ENCODE measurements around the gene DPP6. TPM values are rescaled to one million over a fixed set of nuclear protein-coding genes. Genes with fewer than 3 reads are reported as not detected.

The DPP6 gene
- total RNA-seq, 2 donors from 2014 or later = 0.99 to 1.8 TPM

DNA sequence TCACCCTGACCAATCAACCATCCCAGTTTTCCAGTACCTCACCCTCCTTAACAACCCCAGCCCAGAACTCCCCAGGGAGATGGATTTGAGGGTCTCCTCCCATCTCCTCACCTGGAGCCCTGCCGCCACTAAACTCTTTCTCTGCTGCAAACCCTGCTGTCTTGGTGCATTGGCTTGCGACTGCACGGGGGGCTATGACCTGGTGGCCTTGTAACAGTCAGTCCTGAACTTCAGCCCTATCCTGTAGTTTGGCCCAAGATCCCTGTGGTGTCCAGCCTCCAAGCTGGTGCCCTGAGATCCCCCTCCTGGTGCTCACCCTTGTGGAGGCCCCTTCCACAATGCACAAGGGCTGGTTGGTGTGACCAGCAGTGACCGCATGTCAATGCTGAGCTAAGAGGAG is 858.8 kb downstream of the DPP6 start:
- 95 to 98% methylated on average over 4 of the region's 4 CpGs for WGBS, 2 donors

DNA sequence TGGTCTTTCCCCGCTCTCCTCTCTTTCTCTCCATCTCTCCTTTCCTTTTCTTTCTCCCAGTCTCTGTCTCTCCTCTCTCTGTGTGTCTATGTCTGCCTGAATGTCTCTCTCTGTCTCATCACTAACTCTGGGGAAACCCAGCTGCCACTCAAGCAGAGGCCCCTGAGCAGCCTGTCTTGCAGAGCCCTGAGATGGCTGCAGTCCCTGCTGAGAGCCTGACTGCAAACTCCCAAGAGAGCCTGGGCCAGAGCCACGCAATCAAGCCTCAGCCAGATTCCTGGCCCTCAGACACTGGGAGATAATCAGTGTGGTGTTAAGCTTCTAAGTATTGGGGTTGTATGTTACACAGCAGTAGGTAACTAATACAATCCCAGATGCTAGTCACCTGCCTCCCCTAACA is 859.2 kb downstream of the DPP6 start:
- no peak for ATAC-seq
- Histone ChIP-seq H3K27ac (no peak overlapping the region), H3K36me3 (replicated peaks in 1 of 2; ENCODE audit: insufficient read depth in 1 of 2, low read depth in 2 of 2) (no peaks in the 10 kb centered on the region), H3K9me3 (peaks cover 0 to 6% (median 0%) of the 10 kb centered on the region in 3 donors), H3K4me3 (no peak overlapping the region), H3K27me3 (no peaks in the 10 kb centered on the region), H3K4me1 (peaks cover 7% of the 10 kb centered on the region)
- TF ChIP-seq POLR2A (IDR thresholded peaks at IDR 0.05) = no peak
- TF ChIP-seq, protein P1, sequence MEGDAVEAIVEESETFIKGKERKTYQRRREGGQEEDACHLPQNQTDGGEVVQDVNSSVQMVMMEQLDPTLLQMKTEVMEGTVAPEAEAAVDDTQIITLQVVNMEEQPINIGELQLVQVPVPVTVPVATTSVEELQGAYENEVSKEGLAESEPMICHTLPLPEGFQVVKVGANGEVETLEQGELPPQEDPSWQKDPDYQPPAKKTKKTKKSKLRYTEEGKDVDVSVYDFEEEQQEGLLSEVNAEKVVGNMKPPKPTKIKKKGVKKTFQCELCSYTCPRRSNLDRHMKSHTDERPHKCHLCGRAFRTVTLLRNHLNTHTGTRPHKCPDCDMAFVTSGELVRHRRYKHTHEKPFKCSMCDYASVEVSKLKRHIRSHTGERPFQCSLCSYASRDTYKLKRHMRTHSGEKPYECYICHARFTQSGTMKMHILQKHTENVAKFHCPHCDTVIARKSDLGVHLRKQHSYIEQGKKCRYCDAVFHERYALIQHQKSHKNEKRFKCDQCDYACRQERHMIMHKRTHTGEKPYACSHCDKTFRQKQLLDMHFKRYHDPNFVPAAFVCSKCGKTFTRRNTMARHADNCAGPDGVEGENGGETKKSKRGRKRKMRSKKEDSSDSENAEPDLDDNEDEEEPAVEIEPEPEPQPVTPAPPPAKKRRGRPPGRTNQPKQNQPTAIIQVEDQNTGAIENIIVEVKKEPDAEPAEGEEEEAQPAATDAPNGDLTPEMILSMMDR (IDR thresholded peaks at IDR 0.05) = no peak
- DNase-seq = no peak
- 43 to 100% methylated on average over 1 to 2 of the region's 2 CpGs for WGBS, 2 donors
- intact Hi-C loops (cut with DNase I) = loop anchor here (10.0 kb wide), 2 partner anchors 273 to 433 kb away; no protein-coding TSS in a partner anchor

More for the DNA sequence above, 858.8 kb downstream of the DPP6 start:
- peaks cover 7% of the 10 kb centered on the region for H3K4me1 ChIP-seq
- TF ChIP-seq, protein P1 (IDR thresholded peaks at IDR 0.05) = no peak
- no peak for TF ChIP-seq POLR2A (IDR thresholded peaks at IDR 0.05)
- DNase-seq = no peak
- no peak overlapping the region for H3K4me3 ChIP-seq
- H3K27me3 ChIP-seq = no peaks in the 10 kb centered on the region
- H3K36me3 ChIP-seq (replicated peaks in 1 of 2; ENCODE audit: insufficient read depth in 1 of 2, low read depth in 2 of 2) = no peaks in the 10 kb centered on the region
- intact Hi-C loops (cut with DNase I) = loop anchor here (10.0 kb wide), 2 partner anchors 274 to 434 kb away; no protein-coding TSS in a partner anchor
- H3K27ac ChIP-seq = no peak overlapping the region
- ATAC-seq = no peak
- H3K9me3 ChIP-seq = peaks cover 0 to 6% (median 0%) of the 10 kb centered on the region in 3 donors

DNA sequence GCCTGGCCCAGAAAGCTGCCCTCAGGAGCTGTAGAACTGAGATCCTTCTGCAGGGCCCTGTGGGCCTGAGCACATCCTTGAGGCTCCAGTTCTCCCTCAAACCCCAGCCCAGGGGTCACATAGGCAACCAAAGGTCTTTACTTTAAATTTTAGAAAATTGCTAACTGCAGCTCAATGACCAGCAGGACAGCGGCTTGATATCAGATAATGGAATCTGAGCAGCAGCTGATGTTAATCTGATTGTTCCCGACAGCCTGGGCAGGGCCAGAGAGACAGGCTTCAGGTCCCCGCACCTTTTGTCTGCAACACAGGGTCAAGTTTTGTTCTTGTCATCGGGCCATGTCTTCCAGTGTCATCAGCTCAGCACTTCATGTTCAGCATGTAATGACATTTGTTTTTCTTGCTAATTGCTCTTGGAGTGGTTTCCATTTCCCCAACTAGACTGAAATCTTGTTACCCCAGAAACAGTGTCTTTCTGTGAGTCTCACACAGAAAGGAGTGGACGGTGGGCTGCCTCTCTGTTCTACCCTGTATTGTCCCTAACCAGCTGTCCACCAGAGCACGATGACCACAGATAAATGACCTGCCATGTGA is 859.8 kb downstream of the DPP6 start:
- no peak for DNase-seq
- ATAC-seq = no peak
- Histone ChIP-seq H3K4me3 (no peak overlapping the region), H3K27ac (no peak overlapping the region), H3K9me3 (peaks cover 0 to 6% (median 0%) of the 10 kb centered on the region in 3 donors), H3K36me3 (replicated peaks in 1 of 2; ENCODE audit: insufficient read depth in 1 of 2, low read depth in 2 of 2) (no peaks in the 10 kb centered on the region), H3K27me3 (no peaks in the 10 kb centered on the region), H3K4me1 (peaks cover 7% of the 10 kb centered on the region)
- 78 to 79% methylated on average over 6 of the region's 6 CpGs for WGBS, 2 donors
- intact Hi-C loops (cut with DNase I) = loop anchor here (10.0 kb wide), 2 partner anchors 273 to 433 kb away; no protein-coding TSS in a partner anchor
- TF ChIP-seq POLR2A (IDR thresholded peaks at IDR 0.05) = no peak
- TF ChIP-seq, protein P1 (IDR thresholded peaks at IDR 0.05) = no peak

- no peak overlapping the region for H3K4me3 ChIP-seq
- intact Hi-C loops (cut with DNase I) = loop anchor here (10.0 kb wide), 2 partner anchors 272 to 432 kb away; no protein-coding TSS in a partner anchor
- H3K4me1 ChIP-seq = peaks cover 7% of the 10 kb centered on the region
- ATAC-seq = no peak
- no peak overlapping the region for H3K27ac ChIP-seq
- DNase-seq = no peak
- H3K9me3 ChIP-seq = peaks cover 0 to 6% (median 0%) of the 10 kb centered on the region in 3 donors
- TF ChIP-seq POLR2A (IDR thresholded peaks at IDR 0.05) = no peak
- TF ChIP-seq, protein P1 (IDR thresholded peaks at IDR 0.05) = no peak
- 68 to 71% methylated on average over 22 of the region's 22 CpGs for WGBS, 2 donors
- H3K27me3 ChIP-seq = no peaks in the 10 kb centered on the region
- no peaks in the 10 kb centered on the region for H3K36me3 ChIP-seq (replicated peaks in 1 of 2; ENCODE audit: insufficient read depth in 1 of 2, low read depth in 2 of 2)
These were observed 860.9 kb downstream of the DPP6 start for GRCh38 chr7:154912871-154913637.
